GM21526 (cell line): ENCODE measurements around the gene PPWD1.
"Not testable (repeated sequence)": the region's sequence is repeated elsewhere in the genome, so short reads cannot be mapped to it uniquely, and the experiment has no call there.

Experiments
- ATAC-seq: cut with Tn5 transposase; IDR thresholded peaks from one replicate; pipeline ENCODE4 v1.9.1; 2021; ENCODE audit warnings: moderate library complexity; ENCODE audit not compliant: unreplicated experiment, low FRiP score

Gene PPWD1

DNA sequence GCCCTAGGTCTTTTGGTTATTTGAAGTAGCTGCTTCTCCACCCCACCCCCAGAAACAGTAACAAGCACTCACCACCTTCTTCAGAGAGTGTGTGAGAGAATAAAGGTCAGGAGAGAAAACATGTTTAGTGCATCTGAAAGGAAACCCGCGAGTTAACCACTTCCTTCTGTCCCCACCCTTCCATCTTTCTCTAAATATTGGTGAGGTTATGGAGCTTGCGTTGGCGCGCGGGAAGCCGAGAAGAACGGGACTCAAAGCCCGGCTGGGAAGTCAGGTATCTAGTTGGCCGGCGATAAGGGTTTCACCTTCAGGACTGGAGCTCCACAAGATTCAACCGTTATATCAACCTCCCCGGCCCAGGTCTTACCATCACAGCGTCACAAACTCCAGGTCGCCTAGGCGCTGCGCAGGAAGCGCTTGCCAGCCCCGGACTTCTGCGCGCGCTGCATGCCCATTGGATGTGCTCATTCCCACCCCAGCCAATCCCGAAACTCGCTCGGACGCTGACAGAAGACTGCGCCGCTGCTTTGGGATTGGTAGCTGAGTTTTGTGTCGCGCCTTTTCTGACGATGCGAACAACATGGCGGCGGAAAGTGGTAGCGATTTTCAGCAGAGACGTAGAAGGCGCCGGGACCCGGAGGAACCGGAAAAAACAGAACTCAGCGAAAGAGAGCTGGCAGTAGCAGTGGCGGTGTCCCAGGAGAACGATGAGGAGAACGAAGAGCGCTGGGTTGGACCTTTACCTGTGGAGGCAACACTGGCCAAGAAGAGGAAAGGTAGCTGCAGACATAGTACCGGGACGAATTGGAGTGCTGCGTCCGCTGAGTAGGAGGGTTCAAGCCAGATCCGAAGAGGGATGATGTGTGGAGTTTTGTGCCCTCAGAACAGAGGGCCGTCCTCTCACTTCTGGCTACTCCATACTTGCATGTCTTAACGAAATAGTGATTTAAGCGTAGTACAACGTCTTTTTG lies at the start of gene PPWD1, which contains the start of gene CENPK:
PPWD1 (plus strand) TSS at position 566 of the 971 bp plus-strand sequence; CDS start at position 581, 15 bp downstream.
CENPK (minus strand) TSS at position 438 of the 971 bp plus-strand sequence. CDS start 8,261 bp downstream, outside the sequence.
- ATAC-seq = peak; percentile 99

- ATAC-seq = no peak
Observed at GRCh38 chr5:65525726-65526125, 37.4 kb upstream of the PPWD1 start.

- no peak for ATAC-seq
Observed at GRCh38 chr5:65530904-65531303, 32.2 kb upstream of the PPWD1 start.

GRCh38 chr5:65535529-65535987 lies 27.5 kb upstream of the PPWD1 start:
- no peak for ATAC-seq

GRCh38 chr5:65539827-65540226 lies 23.3 kb upstream of the PPWD1 start:
- no peak for ATAC-seq

DNA sequence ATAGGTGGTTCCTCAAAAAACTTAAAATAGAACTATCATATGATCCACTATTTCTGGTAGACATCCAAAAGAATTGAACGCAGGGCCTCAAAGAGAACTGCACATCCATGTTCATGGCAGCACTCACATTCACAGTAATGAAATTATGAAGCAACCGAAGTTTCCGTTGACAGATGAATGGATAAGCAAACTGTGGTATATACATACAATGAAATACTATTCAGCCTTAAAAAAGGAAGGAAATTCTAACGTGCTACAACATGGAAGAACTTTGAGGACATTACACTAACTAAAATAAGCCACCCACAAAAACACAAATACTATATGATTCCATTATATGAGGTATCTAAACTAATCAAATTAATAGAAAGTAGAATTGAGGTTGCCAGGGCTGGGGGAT lies 18.6 kb upstream of the PPWD1 start:
- no peak for ATAC-seq

GRCh38 chr5:65546141-65546540 lies 17.0 kb upstream of the PPWD1 start:
- no peak for ATAC-seq

DNA sequence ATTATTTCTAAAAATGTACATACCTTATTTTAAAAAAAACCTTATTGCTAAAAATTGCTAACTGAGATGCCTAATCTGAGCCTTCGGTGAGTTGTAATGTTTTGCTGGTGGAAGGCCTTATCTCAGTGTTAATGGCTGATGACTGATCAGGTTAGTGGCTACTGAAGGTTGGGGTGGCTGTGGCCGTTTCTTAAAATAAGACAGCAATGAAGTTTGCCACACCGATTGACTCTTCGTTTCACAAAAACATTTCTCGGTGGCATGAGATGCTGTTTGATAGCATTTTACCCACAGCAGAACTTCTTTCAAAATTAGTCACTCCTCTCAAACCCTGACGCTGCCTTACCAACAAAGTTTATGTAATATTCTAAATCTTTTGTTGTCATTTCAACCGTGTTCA lies 14.8 kb upstream of the PPWD1 start:
- no peak for ATAC-seq

DNA sequence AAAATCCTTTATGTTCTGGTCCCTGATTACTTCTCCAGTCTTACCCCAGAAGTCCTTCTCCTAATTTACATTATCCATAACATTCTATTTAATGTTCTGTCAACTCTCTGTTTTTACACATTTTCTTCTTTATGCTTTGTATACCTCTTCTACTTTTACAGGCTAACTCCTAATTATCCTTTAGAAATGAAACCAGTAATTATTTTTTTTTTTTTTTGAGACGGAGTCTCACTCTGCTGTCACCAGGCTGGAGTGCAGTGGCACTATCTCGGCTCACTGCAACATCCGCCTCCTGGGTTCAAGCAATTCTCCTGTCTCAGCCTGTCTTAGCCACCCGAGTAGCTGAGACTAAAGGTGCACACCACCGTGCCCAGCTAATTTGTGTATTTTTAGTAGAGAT lies 9.2 kb upstream of the PPWD1 start:
- ATAC-seq = no peak

DNA sequence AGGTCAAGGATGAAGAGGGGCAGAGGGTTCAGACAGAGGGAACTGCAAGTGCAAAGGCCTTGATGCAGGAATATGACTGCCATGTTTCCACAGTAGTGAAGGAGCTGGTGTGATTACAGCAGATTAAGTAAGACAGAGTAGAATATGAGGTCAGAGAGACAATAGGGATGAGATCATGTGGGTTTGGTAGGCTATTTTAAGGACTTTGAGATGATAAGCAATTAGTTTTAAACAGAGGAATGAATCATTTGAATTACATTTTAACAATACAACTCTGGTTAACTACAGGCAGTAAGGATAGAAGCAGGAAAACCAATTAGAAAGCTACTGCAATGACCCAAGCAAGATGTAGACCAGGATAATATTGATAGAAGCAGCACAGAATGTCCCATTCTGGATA lies 7.8 kb upstream of the PPWD1 start:
- no peak for ATAC-seq

GRCh38 chr5:65556181-65556580 lies 6.9 kb upstream of the PPWD1 start:
- no peak for ATAC-seq

DNA sequence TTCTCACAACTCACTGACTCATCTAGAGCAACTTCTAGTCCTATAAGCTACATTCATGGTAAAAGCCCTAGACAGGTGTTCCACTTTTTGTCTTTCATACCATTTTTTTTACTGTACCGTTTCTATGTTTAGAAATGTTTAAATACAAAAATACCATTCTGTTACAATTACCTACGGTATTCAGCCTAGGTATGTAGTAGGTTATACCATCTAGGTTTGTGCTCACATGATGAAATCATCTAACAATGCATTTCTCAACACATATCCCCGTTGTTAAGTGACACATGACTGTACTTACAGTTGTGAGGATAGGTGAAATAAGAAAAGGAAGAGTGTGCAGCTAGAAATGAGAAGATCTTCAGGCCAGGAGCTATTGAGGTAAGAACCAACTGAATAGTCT lies 6.4 kb upstream of the PPWD1 start:
- ATAC-seq = no peak

DNA sequence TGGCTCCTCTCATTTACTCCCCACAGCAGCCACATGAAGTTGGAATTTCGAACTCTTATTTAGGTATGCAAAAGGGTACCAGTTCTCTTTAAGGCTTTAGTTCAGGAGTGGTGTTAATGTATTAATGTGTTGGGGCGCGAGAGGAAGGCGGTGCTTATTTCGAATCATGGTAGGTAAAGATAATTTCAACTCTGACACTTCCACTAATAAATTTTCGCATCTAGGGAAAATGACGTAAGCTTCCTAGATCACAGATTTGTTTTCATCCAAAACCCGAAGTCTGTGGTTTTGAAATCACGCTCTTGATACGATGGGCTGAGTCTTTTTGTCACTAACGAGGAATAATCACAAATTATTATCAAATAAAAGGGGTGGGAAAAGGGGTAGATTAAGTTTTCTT lies 681 bp downstream of the PPWD1 start:
- ATAC-seq = no peak

DNA sequence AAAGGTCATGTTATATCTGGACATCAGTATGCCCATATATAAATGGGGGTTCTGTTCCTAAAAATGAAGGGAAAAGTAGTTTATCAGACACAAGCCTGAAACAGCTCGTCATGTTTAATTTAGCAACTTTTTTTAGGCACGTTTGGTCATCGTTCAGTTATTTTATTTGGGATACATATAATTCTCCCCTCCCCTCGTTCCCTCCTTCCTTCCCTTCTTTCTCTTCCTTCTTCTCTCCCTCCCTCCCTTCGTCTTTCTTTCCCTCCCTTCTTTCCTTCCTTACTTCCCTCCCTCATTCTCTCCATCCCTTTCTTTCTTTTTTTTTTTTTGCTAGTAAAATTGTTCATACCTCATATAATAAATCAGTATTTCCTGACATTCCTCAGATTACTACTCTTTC lies 3.4 kb downstream of the PPWD1 start:
- ATAC-seq = no peak

DNA sequence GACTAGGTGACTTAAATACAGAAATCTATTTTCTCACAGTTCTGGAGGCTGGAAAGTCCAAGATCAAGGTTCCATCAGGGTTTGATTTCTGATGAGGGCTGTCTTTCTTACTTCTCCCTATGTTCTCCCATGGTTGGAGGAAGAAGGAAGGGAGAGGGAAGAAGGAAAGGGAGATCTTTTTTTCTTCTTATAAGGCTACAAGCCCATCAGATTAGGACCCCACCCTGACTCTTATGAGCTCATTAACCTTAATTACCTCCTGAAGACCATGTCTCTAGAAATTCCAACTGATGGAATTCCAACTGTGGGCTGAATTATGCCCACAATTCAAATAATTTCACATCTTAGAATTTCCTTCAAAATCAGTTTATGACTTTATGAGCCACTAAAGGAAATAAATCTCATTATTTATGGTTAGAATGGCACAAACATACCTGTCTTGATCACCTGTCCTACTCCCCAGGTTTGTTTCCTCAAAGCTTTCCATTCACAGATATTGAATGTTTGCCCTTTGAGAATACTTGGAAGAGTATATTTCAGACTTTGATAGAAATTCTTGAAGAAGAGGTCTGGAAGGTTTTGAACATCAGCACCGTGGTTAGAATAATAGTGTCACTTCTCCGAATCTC lies 7.6 kb downstream of the PPWD1 start:
- ATAC-seq = no peak

DNA sequence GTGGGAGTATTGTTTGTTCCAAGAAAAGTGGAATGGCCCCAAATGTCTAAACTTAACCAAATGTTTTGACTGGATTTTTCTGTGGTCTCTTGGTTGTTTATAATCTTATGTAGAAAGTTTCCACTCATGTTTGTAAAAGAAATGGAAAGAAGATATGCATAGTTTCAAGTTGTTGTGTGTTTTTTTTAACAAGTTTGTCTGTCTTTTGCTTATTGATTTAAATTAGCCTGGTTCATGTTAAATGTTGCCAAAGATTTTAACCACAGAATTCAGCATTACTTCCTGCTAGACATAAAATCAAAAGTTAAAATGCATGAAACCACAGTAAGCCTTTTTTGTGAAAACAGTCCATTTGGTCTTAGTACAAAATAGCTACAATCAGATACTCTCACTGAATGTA lies 14.0 kb downstream of the PPWD1 start:
- ATAC-seq = no peak

DNA sequence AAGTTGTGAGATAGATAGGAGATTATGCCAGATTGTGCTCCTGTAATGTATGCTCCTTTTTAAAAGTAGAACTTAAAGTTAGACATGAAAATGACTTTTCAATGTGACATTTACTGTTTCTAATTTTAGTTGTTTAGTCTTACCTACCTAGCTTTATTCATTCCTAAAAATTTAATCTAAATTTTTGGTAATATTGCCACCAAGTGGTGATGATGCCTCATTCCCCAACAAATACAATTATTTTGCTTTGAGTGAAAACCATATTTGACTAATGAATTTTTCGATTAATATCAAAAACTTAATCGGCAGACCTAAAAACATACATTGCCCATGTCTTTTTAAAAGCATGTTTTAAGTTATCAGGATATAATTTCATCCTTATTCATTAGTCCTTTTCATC lies 25.6 kb downstream of the PPWD1 start:
- no peak for ATAC-seq

- not testable (repeated sequence) for ATAC-seq
Observed at GRCh38 chr5:65601761-65602160, 38.7 kb downstream of the PPWD1 start.

GRCh38 chr5:65611524-65611923 lies 48.4 kb downstream of the PPWD1 start:
- no peak for ATAC-seq

GRCh38 chr5:65612298-65612907 lies 49.3 kb downstream of the PPWD1 start:
- no peak for ATAC-seq

DNA sequence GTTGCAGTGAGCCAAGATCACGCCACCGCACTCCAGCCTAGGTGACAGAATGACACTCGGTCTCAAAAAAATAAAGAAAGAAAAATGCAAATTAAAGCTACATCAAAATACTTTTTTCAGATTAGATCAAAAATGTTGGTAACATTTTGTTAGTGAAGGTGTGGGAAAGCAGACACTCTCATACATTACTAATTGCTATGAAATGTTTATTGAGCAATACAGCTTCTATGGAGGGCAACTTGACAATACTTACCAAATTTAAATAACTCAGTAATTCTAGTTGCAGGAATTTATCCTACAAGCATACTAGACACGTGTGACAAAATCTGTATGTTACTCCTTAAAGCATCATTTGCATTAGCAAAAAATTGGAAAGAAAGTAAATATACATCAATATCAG lies 56.9 kb downstream of the PPWD1 start:
- no peak for ATAC-seq
